Fibroblast of lung (primary cell): Measurements from ENCODE around the gene AHR.

Experiments used
- EZH2 ChIP-seq: IDR thresholded peaks from 2 replicates; pipeline ENCODE4 v1.5.1; 2012; ENCODE audit warnings: low read length, control low read depth, mild to moderate bottlenecking; ENCODE audit errors: missing control alignments
- TF ChIP-seq, protein P1 (sequence below), 2 donors: IDR thresholded peaks in 1 of 2; conservative IDR thresholded peaks in 1 of 2; 1 replicate in 1 of 2; 2 replicates in 1 of 2; pipeline ENCODE4 v1.5.1; 2011 to 2012; ENCODE audit warnings: low read length in 2 of 2, control low read depth in 1 of 2, inconsistent platforms in 1 of 2, low read depth in 1 of 2, mild to moderate bottlenecking in 1 of 2

GRCh38 chr7:17328641-17329040 lies 30.2 kb downstream of the AHR start:
- TF ChIP-seq, protein P1, sequence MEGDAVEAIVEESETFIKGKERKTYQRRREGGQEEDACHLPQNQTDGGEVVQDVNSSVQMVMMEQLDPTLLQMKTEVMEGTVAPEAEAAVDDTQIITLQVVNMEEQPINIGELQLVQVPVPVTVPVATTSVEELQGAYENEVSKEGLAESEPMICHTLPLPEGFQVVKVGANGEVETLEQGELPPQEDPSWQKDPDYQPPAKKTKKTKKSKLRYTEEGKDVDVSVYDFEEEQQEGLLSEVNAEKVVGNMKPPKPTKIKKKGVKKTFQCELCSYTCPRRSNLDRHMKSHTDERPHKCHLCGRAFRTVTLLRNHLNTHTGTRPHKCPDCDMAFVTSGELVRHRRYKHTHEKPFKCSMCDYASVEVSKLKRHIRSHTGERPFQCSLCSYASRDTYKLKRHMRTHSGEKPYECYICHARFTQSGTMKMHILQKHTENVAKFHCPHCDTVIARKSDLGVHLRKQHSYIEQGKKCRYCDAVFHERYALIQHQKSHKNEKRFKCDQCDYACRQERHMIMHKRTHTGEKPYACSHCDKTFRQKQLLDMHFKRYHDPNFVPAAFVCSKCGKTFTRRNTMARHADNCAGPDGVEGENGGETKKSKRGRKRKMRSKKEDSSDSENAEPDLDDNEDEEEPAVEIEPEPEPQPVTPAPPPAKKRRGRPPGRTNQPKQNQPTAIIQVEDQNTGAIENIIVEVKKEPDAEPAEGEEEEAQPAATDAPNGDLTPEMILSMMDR (conservative IDR thresholded peaks at IDR 0.05 in 1 of 2, IDR thresholded peaks at IDR 0.05 in 1 of 2; ENCODE audit: low read depth in 1 of 2, low read length in 2 of 2): no peak
- TF ChIP-seq EZH2: no peak
